Stimulated activated naive CD8-positive, alpha-beta T cell treated with anti-CD3 and anti-CD28 coated beads, Interleukin-15, Interleukin-2, amounts not matched to agents 100 ng/mL and 50 ng/mL, for 24 hours (primary cell): ENCODE measurements around the gene AZI2.

Source experiments
- H3K27ac Mint-ChIP-seq: one replicate; pipeline ENCODE4 v1.8.0; 2021; ENCODE audit warnings: mild to moderate bottlenecking, mixed read lengths
- H3K27me3 Mint-ChIP-seq: one replicate; pipeline ENCODE4 v1.8.0; 2021; ENCODE audit warnings: mixed read lengths
- H3K36me3 Mint-ChIP-seq: one replicate; pipeline ENCODE4 v1.8.0; 2021; ENCODE audit warnings: low read depth, mixed read lengths
- H3K4me1 Mint-ChIP-seq: one replicate; pipeline ENCODE4 v1.8.0; 2021; ENCODE audit warnings: low read depth, mixed read lengths
- H3K4me3 Mint-ChIP-seq: one replicate; pipeline ENCODE4 v1.8.0; 2021; ENCODE audit warnings: mild to moderate bottlenecking, mixed read lengths
- H3K9me3 Mint-ChIP-seq: one replicate; pipeline ENCODE4 v1.8.0; 2021; ENCODE audit warnings: mixed read lengths

AZI2 gene

DNA sequence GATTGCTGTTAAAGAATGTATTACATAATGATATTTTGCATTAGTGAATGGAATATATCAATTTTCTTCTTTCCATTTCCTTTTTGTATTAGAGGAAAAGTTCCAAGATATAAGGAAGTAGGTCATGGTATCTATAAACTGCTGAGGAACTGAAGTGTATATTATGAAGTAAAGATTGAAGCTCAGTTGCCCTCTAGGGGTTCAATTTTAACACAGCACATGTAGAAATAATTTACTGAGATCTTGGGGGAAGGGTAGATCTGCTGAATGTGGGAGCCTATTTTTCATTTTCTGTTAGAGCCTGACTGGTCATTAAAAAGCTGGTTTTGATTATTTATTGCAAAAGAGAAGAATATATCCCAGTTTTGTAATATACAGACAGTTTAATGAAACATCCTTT is 62.0 kb downstream of the AZI2 start:
- H3K27ac Mint-ChIP-seq: no peak overlapping the region
- H3K4me3 Mint-ChIP-seq: no peak overlapping the region

DNA sequence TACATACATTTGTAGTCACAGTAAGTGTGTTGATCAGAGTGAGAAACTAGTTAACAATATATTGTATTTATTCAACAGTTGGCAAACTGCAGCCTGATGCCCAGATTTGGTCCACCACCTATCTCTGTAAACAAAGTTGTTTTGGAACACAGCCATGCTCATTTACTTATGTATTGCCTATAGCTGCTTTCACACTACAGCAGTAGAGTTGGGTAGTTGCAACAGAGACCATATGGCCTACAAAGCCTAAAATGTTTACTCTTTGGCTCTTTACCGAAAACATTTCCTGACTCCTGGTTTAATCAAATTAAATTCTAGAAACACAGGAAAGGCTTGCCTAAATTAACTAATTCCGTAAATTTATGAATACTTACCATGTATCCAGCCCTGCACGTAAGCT is 67.8 kb downstream of the AZI2 start:
- H3K4me3 Mint-ChIP-seq: no peak overlapping the region
- no peaks in the 10 kb centered on the region for H3K9me3 Mint-ChIP-seq
- H3K36me3 Mint-ChIP-seq: peaks cover 10% of the 10 kb centered on the region
- peaks cover 6% of the 10 kb centered on the region for H3K4me1 Mint-ChIP-seq
- no peaks in the 10 kb centered on the region for H3K27me3 Mint-ChIP-seq
- no peak overlapping the region for H3K27ac Mint-ChIP-seq

More for the DNA sequence above, 62.0 kb downstream of the AZI2 start:
- H3K36me3 Mint-ChIP-seq: peaks cover 10% of the 10 kb centered on the region
- no peaks in the 10 kb centered on the region for H3K27me3 Mint-ChIP-seq
- no peaks in the 10 kb centered on the region for H3K9me3 Mint-ChIP-seq
- H3K4me1 Mint-ChIP-seq: peaks cover 19% of the 10 kb centered on the region

- Mint-ChIP-seq H3K27me3 (no peaks in the 10 kb centered on the region), H3K9me3 (no peaks in the 10 kb centered on the region), H3K36me3 (peaks cover 17% of the 10 kb centered on the region), H3K4me1 (peaks cover 6% of the 10 kb centered on the region), H3K4me3 (no peak overlapping the region), H3K27ac (no peak overlapping the region)
These were observed 68.9 kb downstream of the AZI2 start for GRCh38 chr3:28279770-28280169.

- peaks cover 6% of the 10 kb centered on the region for H3K4me1 Mint-ChIP-seq
- peaks cover 25% of the 10 kb centered on the region for H3K36me3 Mint-ChIP-seq
- H3K9me3 Mint-ChIP-seq: peaks cover under 1% of the 10 kb centered on the region
- no peak overlapping the region for H3K4me3 Mint-ChIP-seq
- no peak overlapping the region for H3K27ac Mint-ChIP-seq
- no peaks in the 10 kb centered on the region for H3K27me3 Mint-ChIP-seq
These were observed 69.7 kb downstream of the AZI2 start for GRCh38 chr3:28278918-28279317.

- peaks cover 73% of the 10 kb centered on the region for H3K36me3 Mint-ChIP-seq
- H3K27ac Mint-ChIP-seq: no peak overlapping the region
- H3K27me3 Mint-ChIP-seq: no peaks in the 10 kb centered on the region
- H3K9me3 Mint-ChIP-seq: peaks cover 15% of the 10 kb centered on the region
- peaks cover 15% of the 10 kb centered on the region for H3K4me1 Mint-ChIP-seq
- H3K4me3 Mint-ChIP-seq: no peak overlapping the region
These were observed 74.8 kb downstream of the AZI2 start for GRCh38 chr3:28273837-28274236.
